GM23248 (cell line): ENCODE measurements around the gene ANTXR2.

Experiments
- EZH2 ChIP-seq: fragments of 200-600 bp; sonication (generic); IDR thresholded peaks from 2 replicates; pipeline ENCODE4 v1.6.1; 2018; ENCODE audit warnings: antibody characterized with exemption, mild to moderate bottlenecking; ENCODE audit not compliant: insufficient read depth, poor library complexity, severe bottlenecking
- EZH2phosphoT487 ChIP-seq: fragments of 200-600 bp; sonication (generic); IDR thresholded peaks from 2 replicates; pipeline ENCODE4 v1.6.1; 2018; ENCODE audit warnings: antibody characterized with exemption, moderate library complexity, mild to moderate bottlenecking, low read depth; ENCODE audit not compliant: insufficient read depth

DNA sequence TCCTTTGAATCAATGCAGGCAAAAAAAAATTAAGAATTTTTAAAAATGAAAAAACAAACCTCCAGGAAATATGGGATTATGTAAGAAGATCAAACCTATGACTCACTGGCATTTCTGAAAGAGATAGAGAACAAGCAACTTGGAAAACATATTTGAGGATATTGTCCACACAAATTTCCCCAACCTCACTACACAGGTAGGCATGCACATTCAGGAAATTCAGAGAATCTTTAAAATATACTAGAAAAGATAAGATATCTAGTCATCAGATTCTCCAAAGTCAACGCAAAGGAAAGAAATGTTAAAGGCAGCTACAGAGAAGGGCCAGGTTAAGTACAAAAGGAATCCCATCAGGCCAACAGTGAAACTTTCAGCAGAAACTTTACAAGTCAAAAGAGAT, 85.6 kb downstream of the ANTXR2 start:
- TF ChIP-seq EZH2 (no peak), EZH2phosphoT487 (no peak)
